HG02623 (cell line): ENCODE measurements around the gene ENPP1.
"Not testable (repeated sequence)": the region's sequence is repeated elsewhere in the genome, so short reads cannot be mapped to it uniquely, and the experiment has no call there.

Experiments used
- ATAC-seq: cut with Tn5 transposase; IDR thresholded peaks from one replicate; pipeline ENCODE4 v1.9.1; 2021; ENCODE audit warnings: moderate library complexity; ENCODE audit not compliant: unreplicated experiment

Gene ENPP1

DNA sequence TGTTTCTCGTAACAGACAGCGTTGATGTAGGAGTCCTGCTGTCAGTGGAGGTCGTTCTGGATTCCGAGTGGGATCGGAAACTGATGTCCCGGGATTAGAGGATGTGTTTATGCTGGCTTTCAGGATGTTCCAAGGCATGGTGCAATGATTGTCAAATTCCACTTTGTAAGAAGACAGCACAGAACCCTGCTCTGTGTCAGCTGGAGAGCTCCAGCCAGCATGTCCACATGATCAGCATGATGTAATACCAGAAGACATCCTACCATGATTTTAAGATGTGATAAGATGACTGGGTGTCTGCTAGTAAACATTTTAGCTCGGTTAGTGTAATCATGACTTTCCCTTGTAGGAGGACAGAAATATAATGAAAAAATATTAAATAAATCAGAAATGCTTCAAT is 20.3 kb downstream of the ENPP1 start:
- no peak for ATAC-seq

DNA sequence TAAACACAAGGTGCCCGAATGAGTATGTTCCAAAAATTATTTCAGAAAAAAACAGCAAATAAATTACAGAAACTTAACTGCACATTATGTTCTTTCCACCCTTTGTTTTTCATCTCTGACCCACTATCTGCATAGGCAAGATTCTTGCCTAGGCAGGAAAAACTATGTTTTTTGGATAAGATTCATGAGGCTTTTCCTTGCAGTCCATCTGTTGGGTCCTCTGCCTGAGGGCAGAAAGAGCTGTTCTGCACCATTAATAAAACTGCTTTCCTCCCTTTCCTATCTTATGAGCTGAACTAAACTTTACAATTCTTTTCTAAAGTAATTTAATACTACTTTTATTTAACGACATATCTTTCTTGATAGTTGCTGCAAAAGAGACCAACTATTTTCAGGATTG is 21.1 kb downstream of the ENPP1 start:
- ATAC-seq: no peak

DNA sequence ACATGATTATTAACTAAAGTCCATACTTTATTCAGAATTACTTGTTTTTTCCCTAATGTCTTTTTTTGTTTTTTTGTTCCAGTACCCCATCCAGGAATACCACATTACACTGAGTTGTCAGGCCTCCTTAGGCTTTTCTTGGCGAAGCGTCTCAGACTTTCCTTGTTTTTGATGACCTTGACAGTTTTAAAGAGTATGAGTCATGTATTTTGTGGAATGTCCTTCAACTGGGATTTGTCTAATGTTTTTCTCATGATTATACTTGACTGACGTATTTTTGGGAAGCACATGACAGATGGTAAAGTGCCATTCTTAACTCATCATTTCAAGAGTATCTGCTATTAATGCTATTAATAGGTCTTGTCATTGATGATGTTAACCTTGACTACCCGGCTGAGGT is 23.6 kb downstream of the ENPP1 start:
- no peak for ATAC-seq

DNA sequence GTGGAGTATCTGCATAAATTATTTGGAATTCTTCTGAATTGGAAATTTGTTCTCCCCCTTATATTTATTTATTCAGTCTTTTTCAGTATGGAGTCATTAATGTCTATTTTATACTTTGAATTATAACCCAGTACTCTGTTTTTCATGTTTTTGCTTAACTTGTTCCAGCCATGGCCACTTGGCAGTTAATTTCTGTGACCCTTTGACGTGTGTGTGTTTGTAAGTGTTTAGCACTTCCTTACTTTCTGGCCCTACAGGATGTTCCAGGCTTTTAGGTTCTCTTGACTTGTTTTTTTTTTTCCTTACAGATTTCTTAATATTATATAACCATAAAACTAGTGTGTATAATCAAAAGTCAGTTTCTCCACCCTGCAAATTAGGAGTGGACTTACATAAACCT is 24.1 kb downstream of the ENPP1 start:
- ATAC-seq: no peak

GRCh38 chr6:131832363-131832762 is 24.5 kb downstream of the ENPP1 start:
- ATAC-seq: no peak

- ATAC-seq: no peak
Measured at GRCh38 chr6:131838051-131838450, 30.2 kb downstream of the ENPP1 start.

DNA sequence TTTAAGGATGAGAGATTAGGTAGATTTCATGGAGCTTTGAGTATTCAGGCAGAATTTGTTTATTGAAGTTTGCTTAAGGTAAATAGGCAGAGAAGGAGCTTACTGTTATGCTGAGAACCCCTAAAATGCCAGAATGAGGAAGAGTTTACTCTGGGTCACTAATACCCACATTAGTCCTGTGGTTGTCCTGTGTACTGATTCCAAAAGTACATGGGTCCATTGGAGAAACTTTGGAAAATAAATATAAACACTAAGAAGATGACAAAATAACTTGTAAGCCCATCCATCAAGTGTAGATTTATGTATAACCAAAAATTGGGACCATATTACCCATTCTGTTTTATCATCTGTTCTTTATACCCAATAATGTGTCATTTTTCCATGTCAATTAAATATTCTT is 31.6 kb downstream of the ENPP1 start:
- no peak for ATAC-seq

GRCh38 chr6:131840441-131840840 is 32.6 kb downstream of the ENPP1 start:
- ATAC-seq: no peak

GRCh38 chr6:131840936-131841583 is 33.2 kb downstream of the ENPP1 start:
- ATAC-seq: no peak

GRCh38 chr6:131843768-131844167 is 35.9 kb downstream of the ENPP1 start:
- ATAC-seq: no peak

DNA sequence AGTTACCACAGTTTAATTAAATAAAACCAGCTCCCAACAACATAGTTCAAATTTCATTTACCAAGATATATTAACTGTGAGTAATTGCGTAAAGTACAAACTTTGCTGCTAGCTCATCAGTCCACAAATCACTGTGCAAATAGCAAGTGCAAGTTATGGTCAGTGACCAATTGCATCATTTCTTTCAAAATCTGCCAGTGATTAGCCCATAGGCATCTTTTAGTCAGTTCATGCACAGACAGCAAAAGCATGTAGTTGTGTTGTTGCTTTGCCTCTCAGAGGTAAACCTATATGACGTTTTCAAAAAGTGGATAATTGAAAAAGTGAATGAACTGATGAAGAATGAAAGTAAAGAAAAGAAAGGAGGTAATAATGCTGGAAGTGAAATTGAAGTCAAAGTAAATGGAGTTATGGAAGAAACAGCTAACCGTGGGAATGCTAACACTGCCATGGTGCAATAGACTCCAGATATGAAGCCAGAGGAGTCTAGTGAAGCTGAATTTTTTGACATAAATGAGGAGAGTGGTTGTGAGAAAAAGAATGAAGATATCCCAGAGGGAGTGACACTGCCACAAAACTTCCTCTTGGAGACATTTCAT is 36.5 kb downstream of the ENPP1 start:
- ATAC-seq: no peak

GRCh38 chr6:131846023-131846663 is 38.3 kb downstream of the ENPP1 start:
- ATAC-seq: no peak

- no peak for ATAC-seq
Measured at GRCh38 chr6:131846905-131847304, 39.1 kb downstream of the ENPP1 start.

DNA sequence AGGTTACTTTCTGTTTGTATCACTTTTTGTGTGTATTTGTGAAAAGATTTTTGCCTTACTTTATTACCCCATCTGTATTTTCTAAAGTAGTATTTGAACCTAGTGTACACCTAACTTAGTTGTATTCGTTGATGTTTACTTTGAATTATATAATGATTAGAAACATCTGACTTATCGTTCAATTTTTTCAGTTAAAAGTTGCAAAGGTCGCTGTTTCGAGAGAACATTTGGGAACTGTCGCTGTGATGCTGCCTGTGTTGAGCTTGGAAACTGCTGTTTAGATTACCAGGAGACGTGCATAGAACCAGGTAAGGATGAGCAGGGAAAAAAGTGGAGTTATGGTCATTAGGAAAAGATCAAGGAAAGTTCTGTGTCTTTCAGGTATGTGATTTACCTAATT is 42.0 kb downstream of the ENPP1 start:
- ATAC-seq: no peak

- no peak for ATAC-seq
Measured at GRCh38 chr6:131851049-131851769, 43.4 kb downstream of the ENPP1 start.

DNA sequence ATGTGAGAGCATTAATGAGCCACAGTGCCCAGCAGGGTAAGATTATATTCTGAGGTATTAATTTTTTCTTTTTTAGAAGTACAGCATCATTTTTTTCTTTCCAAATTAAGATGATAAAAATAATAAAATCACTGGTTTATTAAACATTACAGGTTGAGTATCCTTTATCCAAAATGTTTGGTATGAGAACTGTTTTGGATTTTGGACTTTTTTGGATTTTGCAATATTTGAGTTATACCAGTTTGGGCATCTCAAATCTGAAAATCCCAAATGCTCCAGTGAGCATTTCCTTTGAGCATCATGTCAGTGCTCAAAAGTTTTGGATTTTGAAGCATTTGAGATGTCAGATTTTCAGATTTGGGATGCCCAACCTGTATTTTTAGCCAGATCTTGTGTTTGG is 44.4 kb downstream of the ENPP1 start:
- ATAC-seq: no peak

DNA sequence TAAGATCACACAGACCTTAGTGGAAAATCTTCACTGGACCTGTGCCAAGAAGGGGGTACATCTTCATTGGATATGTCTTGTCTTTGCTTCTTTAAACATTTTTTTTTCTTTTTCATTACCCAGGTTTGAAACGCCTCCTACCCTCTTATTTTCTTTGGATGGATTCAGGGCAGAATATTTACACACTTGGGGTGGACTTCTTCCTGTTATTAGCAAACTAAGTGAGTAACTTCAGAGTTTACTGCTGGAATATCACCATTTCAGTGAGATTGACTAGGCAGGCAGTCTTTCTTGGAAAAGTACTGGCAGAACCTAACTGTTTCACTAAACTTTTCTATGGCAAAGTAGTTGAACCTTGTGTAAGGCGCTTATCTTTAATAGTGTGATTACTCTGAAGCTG is 47.0 kb downstream of the ENPP1 start:
- ATAC-seq: no peak

DNA sequence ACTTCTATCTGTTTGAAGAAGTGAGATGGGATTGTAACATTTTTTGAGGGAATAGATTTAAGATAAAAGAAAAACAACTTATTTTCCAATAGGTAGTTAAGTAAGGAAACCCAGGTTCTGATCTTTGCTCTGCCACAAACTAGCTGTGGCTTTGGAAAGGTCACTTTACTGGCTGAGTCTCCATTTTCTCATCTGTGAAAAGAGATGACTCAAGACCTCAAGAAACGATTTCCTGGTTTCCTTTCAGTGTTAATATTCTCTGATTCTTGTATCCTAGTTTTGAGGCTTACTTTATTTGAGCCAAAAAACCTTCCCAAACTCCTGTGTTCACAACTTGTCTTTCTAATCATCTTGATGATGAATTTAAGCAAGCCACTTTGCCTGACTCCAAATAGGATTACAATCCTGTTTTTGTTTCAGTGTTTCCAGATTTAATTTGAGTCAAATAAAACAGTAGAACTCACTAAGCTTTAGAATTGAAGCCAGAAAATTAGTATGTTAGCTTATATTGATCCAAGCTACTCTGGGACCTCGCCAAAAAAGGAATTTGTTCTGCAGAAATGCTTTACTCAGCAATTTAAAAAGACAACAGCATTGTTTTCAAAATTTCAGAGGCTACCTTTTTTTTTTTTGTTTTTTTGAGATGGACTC is 51.1 kb downstream of the ENPP1 start:
- ATAC-seq: no peak

DNA sequence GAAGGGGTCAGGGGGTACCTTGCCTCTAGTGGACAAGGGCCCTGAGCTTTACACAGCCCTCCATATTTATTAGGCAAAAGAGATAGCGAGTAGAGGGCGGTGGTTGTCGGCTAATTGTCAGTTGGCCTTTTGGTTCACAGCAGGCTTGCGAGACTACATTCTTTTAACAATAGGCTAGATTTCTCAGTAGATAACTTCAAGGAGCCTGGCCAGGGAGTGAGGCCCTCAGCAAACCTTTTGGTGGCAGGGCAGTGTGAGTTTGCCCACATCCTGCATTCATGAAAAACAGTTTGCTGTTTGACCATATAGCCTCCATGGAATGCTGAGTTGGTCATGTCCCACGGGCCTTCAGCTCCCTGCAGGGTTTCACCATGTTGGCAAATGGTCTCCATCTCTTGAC is 51.8 kb downstream of the ENPP1 start:
- ATAC-seq: not testable (repeated sequence)

- no peak for ATAC-seq
Measured at GRCh38 chr6:131861381-131861780, 53.6 kb downstream of the ENPP1 start.

- no peak for ATAC-seq
Measured at GRCh38 chr6:131862476-131862875, 54.7 kb downstream of the ENPP1 start.
